Measurements from ENCODE around the gene NID1.
"Not testable (repeated sequence)": the region's sequence is repeated elsewhere in the genome, so short reads cannot be mapped to it uniquely, and the experiment has no call there.

The NID1 gene

GRCh38 chr1:236083650-236084385 lies 18.9 kb upstream of the NID1 start:
- TF ChIP-seq, protein P1, sequence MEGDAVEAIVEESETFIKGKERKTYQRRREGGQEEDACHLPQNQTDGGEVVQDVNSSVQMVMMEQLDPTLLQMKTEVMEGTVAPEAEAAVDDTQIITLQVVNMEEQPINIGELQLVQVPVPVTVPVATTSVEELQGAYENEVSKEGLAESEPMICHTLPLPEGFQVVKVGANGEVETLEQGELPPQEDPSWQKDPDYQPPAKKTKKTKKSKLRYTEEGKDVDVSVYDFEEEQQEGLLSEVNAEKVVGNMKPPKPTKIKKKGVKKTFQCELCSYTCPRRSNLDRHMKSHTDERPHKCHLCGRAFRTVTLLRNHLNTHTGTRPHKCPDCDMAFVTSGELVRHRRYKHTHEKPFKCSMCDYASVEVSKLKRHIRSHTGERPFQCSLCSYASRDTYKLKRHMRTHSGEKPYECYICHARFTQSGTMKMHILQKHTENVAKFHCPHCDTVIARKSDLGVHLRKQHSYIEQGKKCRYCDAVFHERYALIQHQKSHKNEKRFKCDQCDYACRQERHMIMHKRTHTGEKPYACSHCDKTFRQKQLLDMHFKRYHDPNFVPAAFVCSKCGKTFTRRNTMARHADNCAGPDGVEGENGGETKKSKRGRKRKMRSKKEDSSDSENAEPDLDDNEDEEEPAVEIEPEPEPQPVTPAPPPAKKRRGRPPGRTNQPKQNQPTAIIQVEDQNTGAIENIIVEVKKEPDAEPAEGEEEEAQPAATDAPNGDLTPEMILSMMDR (IDR thresholded peaks at IDR 0.05; ENCODE audit: low read depth, low read length) = no peak
- no peak for DNase-seq (ENCODE audit: low read depth, low spot score)
- in situ Hi-C loops (cut with HindIII; ENCODE audit: low sequenced_read_pairs) = no loop called here
- no peak overlapping the region for H3K4me3 ChIP-seq (ENCODE audit: low read depth, low read length)

DNA sequence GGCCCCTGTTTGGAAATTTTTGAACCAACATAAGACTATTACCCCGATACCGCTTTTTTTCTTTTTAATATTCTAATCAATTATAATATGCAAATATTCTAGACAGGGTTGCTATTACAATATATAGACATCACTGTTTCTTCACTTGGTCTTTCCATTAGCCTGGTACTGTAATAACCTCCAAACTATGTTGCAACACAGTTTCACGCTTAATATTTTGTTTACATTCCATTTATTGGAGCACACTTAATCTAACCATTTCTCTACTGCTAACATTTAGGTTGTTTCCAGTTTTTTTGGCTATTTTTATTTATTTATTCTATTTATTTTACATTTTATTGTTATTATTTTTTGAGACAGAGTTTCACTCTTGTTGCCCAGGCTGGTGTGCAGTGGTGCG lies 17.6 kb upstream of the NID1 start:
- in situ Hi-C loops (cut with HindIII; ENCODE audit: low sequenced_read_pairs) = no loop called here
- TF ChIP-seq, protein P1 (IDR thresholded peaks at IDR 0.05; ENCODE audit: low read depth, low read length) = no peak
- no peak for DNase-seq (ENCODE audit: low read depth, low spot score)
- no peak overlapping the region for H3K4me3 ChIP-seq (ENCODE audit: low read depth, low read length)

DNA sequence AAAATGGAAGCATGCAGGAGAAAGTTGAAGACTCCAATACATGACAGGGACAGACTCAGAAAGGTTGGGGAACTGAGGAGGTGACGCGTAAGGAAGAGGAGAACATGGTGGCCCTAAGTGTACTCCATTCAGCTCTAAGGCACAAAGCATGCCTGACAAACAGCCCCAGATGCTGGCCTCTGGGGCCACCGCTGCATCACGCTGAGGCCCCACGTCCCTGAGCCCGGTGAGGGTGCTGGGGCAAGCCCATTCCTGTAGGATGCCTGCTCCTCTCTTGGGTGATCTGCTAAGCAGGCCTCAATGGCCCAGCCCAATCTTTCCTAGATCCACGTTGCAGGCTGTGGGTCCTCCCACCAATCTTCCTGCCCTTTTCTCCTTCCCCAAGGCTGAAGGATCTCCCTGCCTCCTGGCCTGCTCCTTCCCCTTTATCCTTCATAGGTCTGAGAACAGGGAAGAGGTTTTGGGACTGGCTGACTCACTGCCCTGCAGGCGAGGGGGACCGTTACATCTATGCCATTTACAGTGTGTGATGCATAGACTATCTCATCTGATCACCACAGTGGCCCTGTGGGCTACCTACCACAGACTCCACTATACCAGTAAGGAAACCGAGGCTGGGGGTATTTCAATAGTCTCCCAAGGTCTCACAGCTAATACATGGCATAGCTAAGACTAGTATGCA lies 16.8 kb upstream of the NID1 start:
- H3K4me3 ChIP-seq (ENCODE audit: low read depth, low read length) = no peak overlapping the region
- DNase-seq (ENCODE audit: low read depth, low spot score) = no peak
- TF ChIP-seq, protein P1 (IDR thresholded peaks at IDR 0.05; ENCODE audit: low read depth, low read length) = no peak
- in situ Hi-C loops (cut with HindIII; ENCODE audit: low sequenced_read_pairs) = no loop called here

GRCh38 chr1:236079703-236080102 lies 14.8 kb upstream of the NID1 start:
- TF ChIP-seq, protein P1 (IDR thresholded peaks at IDR 0.05; ENCODE audit: low read depth, low read length) = no peak
- no peak overlapping the region for H3K4me3 ChIP-seq (ENCODE audit: low read depth, low read length)
- in situ Hi-C loops (cut with HindIII; ENCODE audit: low sequenced_read_pairs) = no loop called here
- DNase-seq (ENCODE audit: low read depth, low spot score) = no peak

DNA sequence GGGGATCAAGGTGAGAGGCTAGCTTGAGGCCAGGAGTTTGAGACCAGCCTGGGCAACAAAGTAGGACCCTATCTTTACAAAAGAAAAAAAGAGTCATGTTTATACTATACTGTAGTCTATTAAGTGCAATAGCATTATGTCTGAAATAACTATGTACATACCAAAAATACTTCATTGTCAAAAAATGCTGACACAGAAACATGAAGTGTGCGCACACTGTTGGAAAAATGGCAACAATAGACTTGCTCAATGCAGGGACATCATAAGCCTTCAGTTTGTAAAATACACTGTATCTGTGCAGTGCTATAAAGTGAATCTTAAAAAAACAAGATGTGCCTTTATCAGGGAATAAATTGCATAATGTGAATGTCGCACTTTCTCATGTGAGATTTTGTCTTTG lies 14.1 kb upstream of the NID1 start:
- TF ChIP-seq, protein P1 (IDR thresholded peaks at IDR 0.05; ENCODE audit: low read depth, low read length) = no peak
- no peak for DNase-seq (ENCODE audit: low read depth, low spot score)
- no peak overlapping the region for H3K4me3 ChIP-seq (ENCODE audit: low read depth, low read length)
- in situ Hi-C loops (cut with HindIII; ENCODE audit: low sequenced_read_pairs) = no loop called here

DNA sequence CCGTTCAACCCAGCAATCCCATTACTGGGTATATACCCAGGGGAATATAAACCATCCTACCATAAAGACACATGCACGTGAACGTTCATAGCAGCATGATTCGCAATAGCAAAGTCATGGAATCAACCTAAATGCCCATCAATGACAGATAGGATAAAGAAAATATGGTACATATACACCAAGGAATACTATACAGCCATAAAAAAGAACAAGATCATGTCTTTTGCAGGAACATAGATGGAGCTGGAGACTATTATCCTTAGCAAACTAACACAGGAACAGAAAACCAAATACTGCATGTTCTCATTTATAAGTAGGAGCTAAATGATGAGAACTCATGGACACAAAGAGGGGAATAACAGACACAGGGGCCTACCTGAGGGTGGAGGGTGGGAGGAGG lies 13.2 kb upstream of the NID1 start:
- DNase-seq (ENCODE audit: low read depth, low spot score); H3K4me3 ChIP-seq (ENCODE audit: low read depth, low read length); in situ Hi-C loops (cut with HindIII; ENCODE audit: low sequenced_read_pairs): not testable (repeated sequence)

DNA sequence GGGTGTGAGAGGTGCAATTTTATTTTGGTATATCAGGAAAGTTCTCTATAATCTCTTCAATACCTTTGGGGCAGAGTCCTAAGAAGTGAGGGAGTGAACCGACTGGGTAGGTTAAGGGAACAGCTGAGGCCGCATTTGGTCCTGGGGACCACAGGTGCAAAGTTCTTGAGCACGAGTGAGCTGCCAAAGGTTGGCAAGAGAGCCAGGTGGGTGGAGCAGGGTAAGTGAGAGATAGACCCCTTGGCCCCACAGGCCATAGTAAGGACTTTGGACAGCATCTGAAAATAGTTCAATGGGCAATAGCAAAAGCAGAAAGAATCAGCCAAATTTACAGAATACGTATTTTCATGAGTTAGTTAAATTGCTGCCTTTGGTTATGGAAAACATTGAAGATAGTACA lies 11.0 kb upstream of the NID1 start:
- in situ Hi-C loops (cut with HindIII; ENCODE audit: low sequenced_read_pairs) = no loop called here
- TF ChIP-seq, protein P1 (IDR thresholded peaks at IDR 0.05; ENCODE audit: low read depth, low read length) = no peak
- DNase-seq (ENCODE audit: low read depth, low spot score) = no peak
- no peak overlapping the region for H3K4me3 ChIP-seq (ENCODE audit: low read depth, low read length)

Measured in astrocyte of the spinal cord (primary cell).